Activated CD4-positive, CD25-positive, alpha-beta regulatory T cell treated with anti-CD3 and anti-CD28 coated beads, Interleukin-2, amount 50 U/mL, for 24 hours (primary cell): Measurements from ENCODE around the gene NFATC1.

ENCODE experiments used
- ATAC-seq, 2 donors: fragments of 150-1000 bp; cut with Tn5 transposase; one replicate each; pipeline ENCODE4 v1.10.0; 2021; ENCODE audit warnings: mild to moderate bottlenecking in 1 of 2, moderate library complexity in 1 of 2

NFATC1 gene

GRCh38 chr18:79393181-79393634, 2.5 kb upstream of the NFATC1 start:
- no peak for ATAC-seq

DNA sequence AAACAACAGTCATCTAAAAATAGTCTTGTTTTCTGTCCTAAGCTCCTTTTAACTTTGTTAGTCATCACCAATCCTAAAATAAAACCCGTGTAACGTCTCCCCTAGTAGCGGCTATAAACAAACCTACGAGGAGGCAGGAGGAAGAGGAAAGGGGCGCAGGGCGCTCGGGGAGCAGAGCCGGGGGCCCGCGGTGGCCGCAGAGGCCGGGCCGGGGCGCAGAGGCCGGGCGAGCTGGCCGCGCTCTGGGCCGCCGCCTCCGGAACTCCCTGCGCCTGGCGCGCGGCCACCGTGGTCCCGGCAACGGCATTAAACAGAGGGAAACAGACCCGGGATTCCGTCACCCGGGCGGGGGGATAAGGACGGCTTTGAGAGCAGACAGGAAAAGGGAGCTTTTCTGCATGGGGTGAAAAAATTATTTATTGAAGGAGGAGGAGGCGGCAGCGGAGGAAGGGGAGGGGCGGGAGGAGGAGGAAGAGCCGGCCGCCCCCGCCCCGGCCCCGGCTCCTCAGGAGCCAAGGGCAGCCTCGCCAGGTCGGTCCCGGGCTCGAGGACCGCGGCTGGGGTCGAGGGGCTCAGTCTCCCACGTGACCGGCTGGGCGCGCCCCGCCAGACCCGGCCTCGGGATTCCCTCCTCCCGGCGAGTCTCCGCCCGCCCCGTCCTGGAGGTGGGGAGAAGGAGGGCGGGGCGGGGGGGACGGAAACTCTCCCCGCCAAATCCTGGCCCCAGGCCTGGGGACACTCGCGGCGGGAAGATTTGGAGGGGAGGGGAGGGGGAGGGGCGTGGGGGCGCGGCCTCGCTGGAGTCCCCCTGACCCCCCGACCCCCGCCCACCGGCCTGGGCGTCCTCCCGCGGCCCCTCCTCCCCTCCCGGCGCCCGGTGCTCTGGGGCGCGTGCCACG, 1.8 kb upstream of the NFATC1 start:
- ATAC-seq, result no peak

DNA sequence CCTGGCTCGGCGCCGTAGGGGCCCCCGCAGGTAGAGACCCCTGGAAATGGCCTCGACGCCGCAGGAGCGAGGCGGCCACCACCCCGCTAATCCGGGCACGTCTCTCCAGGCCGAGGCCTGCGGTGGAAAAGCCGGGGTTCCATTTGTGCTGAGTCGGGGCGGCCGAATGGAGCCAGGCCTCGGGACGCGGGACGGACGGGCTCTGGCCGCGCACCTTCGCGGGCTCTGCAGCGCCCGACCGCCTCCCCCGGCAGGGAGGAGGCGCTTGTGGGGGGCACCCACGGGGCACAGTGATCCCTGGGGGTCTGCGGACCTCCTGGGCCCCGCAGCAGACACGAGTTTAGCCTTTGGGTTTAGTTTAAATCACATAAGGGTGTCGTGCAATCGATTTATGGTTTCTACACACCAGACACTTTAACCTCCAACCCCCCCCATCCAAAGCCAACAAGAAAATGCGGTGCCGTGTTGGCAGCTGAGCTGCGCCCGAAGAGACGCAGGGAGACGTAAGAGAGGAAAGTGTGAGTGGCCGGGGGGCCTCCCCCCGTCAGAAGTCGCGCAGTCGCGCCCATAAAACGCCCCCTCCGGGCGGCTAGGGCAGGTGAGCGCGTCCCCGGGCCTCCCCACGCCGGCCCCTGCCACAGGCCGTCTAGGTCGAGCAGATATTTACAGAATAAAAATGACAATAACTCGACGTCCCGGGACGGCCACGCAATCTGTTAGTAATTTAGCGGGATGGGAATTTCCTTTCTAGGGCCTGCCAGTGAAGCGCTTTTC, 1.0 kb upstream of the NFATC1 start:
- peak; percentile 50 to 58 for ATAC-seq

GRCh38 chr18:79395308-79395640, 456 bp upstream of the NFATC1 start:
- no peak for ATAC-seq

DNA sequence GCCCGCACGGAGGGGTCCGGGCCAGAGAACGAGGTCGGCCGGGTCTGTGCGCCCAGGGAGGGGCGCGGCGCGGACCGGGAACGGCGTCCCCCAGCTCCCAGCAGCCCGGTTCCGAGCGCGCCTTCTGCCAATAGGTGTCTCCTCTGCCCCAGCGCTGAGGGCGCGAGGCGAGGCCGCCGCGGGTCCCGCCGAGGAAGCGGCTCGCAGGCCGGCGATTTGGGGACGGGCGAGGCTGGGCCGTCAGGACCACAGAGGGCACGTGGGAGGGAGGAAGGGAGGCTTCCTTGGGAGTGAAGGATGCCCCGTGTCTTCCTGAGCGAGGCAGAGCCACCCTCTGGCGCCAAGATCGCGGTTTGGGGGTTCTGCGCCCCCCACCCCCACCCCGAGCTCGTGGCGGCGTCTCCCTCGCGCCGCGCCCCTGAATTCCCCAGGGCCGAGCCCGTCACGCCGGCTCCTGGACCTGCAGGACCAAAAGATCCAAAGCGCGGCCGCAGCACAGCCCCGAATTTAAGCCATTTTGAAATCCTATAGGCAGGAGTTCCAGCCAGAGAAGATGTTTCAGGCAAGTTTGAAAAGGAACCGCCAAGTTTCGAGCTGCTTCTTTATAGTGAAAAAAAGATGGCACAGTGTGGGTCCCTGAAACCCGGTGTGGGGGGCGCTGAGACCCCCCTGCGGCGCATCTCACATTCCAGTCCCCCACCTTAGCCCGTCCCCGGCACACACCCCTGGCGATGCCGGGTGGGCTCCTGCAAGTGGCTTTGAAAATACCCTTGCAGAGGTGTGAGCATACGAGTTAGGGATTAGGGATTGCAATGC, 909 bp downstream of the NFATC1 start:
- ATAC-seq, result no peak

DNA sequence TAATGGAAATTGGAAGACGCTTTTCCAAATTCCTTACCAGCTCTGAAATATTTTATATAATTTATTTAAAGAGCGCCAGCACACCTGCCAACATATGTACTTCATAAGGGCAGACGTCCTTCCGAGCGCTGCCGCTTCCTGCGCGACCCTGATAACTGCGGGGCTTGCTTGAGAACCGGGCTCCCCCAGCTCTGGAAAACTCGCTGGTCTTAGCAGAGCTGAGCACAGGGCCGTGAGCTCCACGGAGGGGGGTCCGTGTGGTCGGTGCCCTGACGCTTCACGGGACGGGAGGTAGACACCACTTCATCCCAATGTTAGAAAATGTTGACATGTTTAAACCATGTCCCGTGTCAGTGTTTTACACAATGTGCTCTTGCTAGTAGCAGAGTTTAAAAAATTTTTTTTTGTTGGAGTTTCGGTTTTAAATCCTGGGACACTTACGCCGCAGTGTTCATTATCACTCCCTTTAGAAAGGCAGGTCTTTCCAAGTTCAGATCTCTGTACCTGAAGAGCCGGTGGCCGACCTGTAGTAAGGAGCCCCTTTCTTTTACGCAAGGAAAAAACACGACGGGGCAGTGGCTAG, 1.6 kb downstream of the NFATC1 start:
- no peak for ATAC-seq

DNA sequence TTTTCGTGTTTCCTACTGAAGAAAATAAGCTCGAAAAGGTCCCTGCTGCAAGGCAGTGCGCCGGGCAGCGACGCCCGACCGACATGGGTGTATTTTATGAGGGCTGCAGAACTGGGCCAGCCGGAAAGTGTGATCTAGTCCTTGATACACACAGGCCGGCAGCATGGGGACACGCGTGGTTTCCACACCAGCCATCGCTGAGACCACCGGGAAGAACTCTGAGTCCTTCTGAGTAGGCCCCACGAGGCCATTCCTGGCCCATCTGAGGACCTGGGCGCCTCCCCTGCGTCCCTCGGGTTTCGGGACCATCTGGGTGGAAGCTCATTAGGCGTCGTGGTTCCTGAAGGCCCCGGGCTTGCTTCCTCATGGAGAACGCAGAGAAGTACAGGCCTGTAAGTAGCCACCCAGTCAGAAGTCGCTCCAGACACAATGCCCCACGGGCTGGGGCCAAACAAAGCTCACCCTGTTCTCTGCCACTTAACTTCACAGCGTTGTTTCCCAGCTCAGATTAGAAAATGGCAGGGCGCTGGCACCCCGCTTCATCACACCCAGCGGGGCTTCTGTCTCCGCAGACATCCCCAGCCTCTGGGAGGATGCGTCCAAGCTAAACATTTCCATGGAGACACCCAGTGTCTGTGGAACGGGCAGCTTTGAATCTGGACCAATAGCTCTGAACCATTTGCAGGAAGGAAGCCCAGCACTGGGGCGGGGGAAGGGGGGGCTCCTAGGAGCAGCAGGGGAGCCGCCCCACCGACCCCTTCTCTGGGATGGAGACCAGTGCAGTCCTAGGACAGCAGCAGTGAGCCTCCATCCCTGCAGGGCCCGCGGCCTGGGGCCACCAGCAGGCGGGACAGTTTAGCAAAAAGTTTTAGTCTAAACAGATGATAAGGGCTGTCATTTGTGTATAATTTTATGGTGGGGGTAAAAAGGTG, 2.4 kb downstream of the NFATC1 start:
- ATAC-seq, result no peak

- no peak for ATAC-seq
Observed at GRCh38 chr18:79399275-79400081, 3.7 kb downstream of the NFATC1 start.

- no peak for ATAC-seq
Observed at GRCh38 chr18:79400091-79400590, 4.4 kb downstream of the NFATC1 start.

DNA sequence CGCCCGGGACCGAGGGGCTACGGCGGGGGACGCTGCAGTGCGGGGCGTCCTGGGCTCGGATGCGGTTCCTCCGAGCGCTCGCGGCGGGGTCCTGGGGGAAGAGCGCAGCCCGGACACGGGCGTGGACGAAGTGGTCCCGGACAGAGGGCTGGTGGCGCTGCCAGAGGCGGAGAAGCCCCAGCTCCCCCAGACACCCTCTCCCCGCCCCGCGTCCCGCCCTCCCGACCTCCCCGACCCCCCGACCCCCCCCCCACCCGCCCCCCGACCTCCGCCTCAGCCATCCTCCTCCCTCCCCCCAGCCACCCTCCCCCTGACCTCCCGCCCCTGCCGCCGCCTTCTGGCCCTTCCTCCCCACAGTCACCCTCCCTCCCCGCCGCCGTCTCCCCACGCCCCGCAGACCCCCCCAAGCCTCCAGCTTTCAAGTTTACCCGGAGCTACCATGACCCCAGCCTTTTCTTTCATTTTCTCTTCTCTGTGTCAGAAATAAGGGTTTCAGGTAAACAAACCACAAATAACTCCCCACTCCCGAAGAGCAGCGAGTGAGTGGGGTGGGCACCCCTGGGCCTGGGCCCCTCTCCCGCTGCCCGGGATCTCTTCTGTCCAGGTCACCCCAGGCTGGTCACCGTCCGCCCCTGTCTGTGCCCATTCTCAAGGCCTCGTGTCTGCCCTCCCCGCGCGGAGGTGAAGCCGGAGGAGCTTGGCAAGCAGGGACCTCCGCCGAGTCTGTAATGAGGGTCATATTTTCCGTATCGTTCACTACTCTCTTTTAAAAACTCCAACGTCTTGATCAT, 5.1 kb downstream of the NFATC1 start:
- peak; percentile 26 to 40 for ATAC-seq

- no peak for ATAC-seq
Observed at GRCh38 chr18:79401494-79402208, 5.9 kb downstream of the NFATC1 start.

DNA sequence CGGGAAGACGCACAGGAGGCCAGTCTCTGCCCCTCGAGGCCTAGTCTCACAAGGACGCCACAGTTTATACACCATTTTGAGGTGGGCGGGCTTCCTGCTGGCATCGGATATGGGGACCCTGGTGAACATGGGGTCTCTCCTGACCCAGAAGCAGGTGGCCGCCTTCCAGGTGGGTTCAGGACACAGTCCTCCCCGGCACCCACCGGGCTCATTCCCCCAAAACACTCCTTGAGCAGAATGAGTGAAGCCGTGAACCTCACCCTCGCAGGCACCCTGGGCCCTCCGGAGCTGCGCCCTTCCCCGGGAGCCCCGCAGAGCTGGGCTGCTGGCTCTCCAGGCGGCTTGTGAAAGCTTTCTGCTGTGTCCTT, 6.5 kb downstream of the NFATC1 start:
- no peak for ATAC-seq

DNA sequence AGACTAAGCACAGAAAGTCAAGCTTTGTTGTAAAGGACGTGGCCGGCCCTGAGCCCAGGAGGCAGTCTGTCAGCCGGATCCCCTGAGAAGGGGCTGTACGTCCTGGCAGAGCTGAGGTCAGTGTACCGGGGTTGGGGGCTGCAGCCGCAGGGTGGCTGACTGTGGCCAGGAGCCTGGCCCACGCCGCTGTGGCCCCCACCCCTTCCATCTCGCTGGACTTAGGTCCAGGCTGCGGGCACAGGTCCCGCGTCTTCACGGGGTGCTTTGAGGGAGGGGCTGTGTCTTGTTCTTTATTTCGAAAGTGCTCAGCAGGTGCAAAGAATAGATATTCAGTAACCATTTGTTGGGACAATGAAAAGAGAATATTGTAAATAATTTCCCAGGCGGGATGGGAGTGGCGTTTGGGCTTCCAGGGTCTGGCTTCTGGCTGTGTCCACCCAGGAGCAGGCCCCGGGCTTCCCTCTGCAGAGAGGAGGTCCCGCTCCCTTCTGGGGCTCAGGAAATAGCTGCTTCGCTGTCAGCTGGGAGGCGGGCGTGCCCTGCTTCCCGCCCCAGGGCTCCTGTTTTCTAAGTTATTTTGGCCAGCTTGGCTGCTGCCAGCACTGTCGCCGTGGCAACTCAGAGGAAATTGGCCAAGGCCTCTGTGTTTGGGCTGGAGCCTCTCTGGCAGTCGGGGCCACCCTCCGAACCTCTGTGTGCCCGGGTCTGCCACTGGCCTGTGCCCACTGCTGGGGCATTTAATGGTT, 7.4 kb downstream of the NFATC1 start:
- ATAC-seq, result no peak

DNA sequence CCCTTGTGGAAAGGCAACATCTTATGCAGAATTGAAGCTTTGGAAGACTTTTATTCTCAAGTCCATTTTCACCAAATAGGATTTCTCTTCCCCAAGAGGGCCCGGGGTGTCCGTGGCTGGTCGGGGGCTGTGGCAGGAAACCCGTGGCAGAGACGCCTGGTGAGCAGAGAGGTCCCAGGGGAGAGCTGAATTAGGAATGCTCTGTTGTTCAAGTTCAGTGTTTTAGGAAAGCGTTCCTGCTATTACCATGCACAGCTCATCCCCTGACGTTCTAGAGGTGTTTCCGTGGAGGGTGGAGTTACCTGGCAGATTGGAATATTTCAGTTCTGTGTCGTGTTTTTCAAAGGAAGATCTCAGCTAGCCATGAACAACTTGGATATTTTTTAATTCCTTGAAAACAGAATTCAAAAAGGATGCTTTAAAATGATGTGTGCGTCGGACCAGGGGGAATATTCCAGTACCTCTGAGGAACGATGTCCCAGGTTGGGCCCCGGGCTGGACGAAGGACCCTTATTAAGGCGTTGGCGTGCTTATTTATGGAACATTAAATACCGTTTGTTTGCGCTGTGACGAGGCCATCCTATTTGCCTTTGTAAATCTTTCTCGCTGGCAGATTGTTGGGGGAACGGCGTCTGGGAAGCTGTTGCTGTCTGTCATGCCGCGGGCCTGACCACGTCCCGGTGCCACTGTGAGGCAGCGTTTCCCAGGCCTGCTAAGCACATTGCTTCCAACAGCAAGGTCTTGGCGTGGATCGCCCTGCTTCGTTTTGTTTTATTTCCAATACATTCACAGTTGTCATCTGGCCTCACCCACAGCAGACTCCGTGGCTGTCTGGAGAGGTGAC, 8.2 kb downstream of the NFATC1 start:
- ATAC-seq, result no peak

GRCh38 chr18:79404567-79404910, 8.8 kb downstream of the NFATC1 start:
- ATAC-seq, result peak; percentile 16 to 30

- ATAC-seq, result peak; percentile 28 to 47
Observed at GRCh38 chr18:79405019-79405780, 9.5 kb downstream of the NFATC1 start.
